ENCODE measurements around the gene UBR4.

- TF ChIP-seq CTCF (conservative IDR thresholded peaks at IDR 0.05; ENCODE audit: low read length), result no peak
- no peak for TF ChIP-seq EZH2phosphoT487 (IDR thresholded peaks at IDR 0.05; ENCODE audit: borderline replicate concordance, low read depth, low read length)
Measured at GRCh38 chr1:19177811-19178210, 32.3 kb downstream of the UBR4 start.

All from OCI-LY7 (cell line).